GM19455 (cell line): ENCODE measurements around the gene HADHA.
A peak's percentile ranks its signal among the peaks of the same experiment; 100 is the strongest.
"Not testable (repeated sequence)": the region's sequence is repeated elsewhere in the genome, so short reads cannot be mapped to it uniquely, and the experiment has no call there.

Experiments used
- ATAC-seq: cut with Tn5 transposase; IDR thresholded peaks from one replicate; pipeline ENCODE4 v1.9.1; 2021; ENCODE audit not compliant: unreplicated experiment

Gene HADHA

DNA sequence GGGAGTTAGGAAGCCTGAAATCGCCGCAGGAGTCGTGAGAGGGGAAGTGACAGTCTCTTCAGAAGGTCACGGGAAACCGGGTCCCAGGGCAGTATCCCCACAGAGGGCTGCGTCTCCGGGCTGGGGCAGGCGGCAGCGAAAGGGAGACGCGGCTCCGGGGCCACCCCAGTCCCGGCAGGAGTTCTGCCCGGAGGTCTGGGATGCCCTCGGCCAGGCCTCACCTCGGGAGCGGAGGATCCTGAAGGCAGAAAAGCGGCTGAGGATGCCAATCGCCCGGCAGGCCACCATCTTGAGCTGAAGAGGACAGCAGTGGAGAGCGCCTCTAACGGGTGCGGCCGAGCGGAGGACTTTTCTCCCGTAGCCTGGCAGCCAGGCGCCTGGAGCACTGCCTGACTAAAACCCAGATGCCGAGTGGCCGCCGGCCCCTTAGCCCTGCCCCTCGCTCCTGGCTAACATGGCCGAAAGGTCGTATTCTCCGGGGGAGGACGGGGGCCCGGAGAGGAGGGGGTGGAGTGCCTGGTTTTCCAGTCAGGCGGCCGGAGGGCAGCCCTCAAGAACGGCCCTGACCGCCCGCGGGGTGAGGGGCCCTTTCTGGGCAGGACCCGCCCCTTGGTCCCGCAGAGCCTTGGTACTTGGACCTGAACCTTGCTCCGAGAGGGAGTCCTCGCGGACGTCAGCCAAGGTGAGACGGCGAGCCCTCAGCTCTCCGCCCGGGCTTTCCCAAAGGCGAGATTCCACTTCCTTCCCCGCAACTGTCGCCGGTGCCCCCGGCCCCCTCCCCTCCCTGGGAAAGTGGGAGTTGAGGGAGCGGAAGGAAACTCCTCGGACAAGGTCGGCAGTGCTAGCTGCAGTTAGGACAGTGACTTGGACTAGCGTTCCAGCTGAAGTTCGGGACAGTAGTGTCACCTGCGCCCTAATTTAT lies at the start of gene HADHA, which contains the start of gene HADHB:
HADHA (minus strand) TSS at position 324 of the 922 bp plus-strand sequence; CDS start at position 288, 36 bp downstream.
HADHB (plus strand) TSS at position 631 of the 922 bp plus-strand sequence. CDS start 9,316 bp downstream, outside the sequence.
- ATAC-seq, result peak; percentile 80

- ATAC-seq, result no peak
These were observed 48.2 kb upstream of the HADHA start for GRCh38 chr2:26292646-26293045.

DNA sequence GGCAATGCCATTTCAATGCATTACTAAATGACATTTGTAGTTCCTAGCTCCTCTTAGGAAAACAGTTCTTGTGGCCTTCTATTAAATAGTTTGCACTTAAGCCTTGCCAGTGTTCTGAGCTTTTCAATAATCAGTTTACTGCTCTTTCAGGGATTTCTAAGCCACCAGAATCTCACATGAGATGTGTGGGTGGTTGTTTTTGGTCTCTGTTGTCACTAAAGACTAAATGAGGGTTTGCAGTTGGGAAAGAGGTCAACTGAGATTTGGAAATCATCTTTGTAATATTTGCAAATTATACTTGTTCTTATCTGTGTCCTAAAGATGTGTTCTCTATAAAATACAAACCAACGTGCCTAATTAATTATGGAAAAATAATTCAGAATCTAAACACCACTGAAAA lies 45.6 kb upstream of the HADHA start:
- ATAC-seq, result no peak

DNA sequence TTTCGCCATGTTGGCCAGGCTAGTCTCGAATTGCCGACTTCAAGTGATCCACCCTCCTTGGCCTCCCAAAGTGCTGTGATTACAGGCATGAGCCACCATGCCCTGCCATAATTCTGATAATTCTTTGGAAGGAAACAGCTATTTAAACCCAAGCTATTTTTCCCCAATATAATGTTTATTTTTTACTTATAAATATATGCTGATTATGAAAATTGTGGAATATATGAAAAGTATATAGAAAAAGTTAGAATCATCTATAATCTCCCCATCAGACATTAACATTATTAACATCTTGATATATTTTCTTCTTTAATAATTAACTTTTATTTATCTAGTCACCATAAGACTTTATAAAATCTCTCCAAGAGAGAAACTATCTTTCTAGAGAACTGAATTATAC lies 41.5 kb upstream of the HADHA start:
- ATAC-seq, result no peak

- no peak for ATAC-seq
These were observed 39.7 kb upstream of the HADHA start for GRCh38 chr2:26284132-26284531.

- ATAC-seq, result no peak
These were observed 39.2 kb upstream of the HADHA start for GRCh38 chr2:26283606-26284005.

GRCh38 chr2:26281226-26281625 lies 36.8 kb upstream of the HADHA start:
- ATAC-seq, result no peak

- ATAC-seq, result no peak
These were observed 35.5 kb upstream of the HADHA start for GRCh38 chr2:26279886-26280285.

DNA sequence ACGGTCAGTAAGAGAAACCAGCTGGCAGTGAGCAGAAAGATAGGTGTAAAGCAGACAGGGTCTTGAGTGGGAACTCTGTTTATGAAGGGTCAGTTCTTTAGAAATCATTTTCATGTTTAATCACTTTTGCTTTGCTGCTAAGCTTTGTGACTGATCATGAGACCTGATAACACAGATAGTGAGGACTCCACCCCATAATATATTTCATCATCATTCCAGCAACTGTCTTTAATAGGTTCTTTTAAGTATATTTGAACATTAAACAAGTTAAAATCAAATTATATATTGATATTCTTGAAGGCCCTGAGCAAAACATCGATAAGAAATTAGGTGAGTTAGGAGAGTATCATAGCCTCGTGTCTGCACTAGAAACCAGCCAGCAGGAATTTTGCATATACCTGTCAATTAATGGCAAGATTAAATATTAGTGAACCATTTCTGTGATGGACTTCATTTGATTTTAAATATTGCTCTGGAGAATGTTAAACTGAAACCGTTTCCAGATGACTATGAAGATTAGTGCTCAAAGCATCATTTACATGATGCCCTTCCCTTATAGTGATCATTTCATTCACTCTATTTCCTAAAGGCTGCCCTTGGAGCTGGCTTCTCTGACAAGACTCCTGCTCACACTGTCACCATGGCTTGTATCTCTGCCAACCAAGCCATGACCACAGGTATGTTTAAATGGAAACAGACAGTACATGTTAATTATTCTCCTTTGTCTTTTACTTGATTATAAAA lies 32.2 kb upstream of the HADHA start:
- no peak for ATAC-seq

- ATAC-seq, result no peak
These were observed 29.7 kb upstream of the HADHA start for GRCh38 chr2:26274058-26274613.

GRCh38 chr2:26273501-26273900 lies 29.1 kb upstream of the HADHA start:
- ATAC-seq, result no peak

GRCh38 chr2:26270373-26270772 lies 25.9 kb upstream of the HADHA start:
- ATAC-seq, result no peak

- no peak for ATAC-seq
These were observed 25.2 kb upstream of the HADHA start for GRCh38 chr2:26269571-26270158.

DNA sequence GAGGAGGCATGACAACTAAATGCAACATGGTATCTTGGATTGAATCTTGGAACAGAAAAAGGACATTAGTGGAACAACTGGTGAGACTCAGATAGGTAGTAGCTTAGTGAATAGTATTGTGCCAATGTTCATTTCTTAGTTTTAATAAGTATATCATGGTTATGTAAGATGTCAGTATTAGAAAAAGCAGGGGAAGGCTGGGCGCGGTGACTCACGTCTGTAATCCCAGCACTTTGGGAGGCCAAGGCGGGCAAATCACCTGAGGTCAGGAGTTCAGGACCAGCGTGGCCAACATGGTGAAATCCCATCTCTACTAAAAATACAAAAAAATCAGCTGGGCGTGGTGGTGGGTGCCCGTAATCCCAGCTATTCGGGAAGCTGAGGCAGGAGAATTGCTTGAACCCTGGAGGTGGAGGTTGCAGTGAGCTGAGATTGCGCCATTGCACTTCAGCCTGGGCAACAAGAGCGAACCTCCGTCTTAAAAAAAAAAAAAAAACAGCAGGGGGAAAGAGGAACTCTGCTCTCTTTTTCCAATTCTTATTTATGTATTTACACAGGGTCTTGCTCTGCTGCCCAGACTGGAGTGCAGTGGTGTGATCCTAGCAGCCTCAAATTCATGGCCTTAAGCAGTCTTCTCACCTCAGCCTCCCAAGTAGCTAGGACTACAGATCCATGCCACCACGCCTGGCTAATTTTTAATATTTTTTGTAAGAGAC lies 24.4 kb upstream of the HADHA start:
- ATAC-seq, result not testable (repeated sequence)

- no peak for ATAC-seq
These were observed 23.8 kb upstream of the HADHA start for GRCh38 chr2:26268213-26268612.

GRCh38 chr2:26258836-26259235 lies 14.4 kb upstream of the HADHA start:
- ATAC-seq, result not testable (repeated sequence)

DNA sequence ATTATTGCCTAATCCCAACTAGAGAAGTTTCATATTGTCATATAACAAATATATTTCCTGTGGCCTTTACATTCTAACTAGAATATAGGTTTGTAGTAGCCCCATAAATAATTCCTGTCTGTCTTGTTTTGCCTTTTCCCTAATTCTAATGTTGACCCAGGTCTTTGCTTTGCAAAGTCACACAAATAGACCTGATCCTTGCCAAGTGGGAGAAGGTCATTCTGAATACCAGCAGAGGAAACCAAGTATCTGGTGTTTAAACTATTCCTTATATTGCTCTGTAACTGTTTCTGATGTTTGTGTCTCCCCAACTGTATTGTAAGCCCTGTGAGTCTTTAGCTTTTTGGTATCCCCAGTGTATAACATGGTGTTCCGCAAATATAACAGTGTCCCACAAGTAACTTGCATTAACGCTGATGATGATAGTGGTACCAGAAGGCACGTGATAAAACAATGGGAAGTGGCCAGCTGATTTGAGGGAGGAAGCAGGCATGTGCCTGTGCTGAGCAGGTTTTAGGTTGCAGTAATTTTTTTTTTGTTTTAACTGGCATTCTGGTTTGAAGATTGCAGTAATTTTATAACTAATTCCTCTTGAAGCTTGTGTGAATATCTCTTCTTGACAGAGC lies 11.4 kb upstream of the HADHA start:
- ATAC-seq, result no peak

DNA sequence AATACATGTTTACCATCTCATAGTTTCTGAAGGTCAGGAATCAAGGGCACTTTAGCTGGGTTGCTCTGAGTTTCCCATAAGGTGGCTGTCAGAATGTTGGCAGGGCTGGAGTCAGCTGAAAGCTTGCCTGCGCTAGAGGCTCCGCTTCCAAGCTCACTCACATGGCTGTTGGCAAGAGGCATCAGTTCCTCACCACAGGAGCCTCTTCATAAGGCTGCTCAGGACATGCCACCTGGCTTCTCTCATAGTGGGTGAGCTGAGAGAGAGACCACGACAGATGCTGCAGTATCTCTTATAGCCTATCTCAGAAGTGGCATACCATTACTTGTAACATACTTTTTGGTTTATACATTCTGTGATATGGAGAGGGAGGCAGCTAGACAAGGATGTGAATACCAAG lies 7.5 kb upstream of the HADHA start:
- ATAC-seq, result no peak

GRCh38 chr2:26249625-26250024 lies 5.2 kb upstream of the HADHA start:
- ATAC-seq, result no peak

- ATAC-seq, result no peak
These were observed 2.4 kb upstream of the HADHA start for GRCh38 chr2:26246818-26247217.
